Measurements from ENCODE around the gene FBXL20.

FBXL20 gene

GRCh38 chr17:39208136-39208535, 193.3 kb downstream of the FBXL20 start:
- DNase-seq (ENCODE audit: low read depth), result no peak
- no peak overlapping the region for H3K4me3 ChIP-seq (ENCODE audit: low read depth, low read length)
- TF ChIP-seq CTCF (IDR thresholded peaks at IDR 0.05; ENCODE audit: insufficient read depth, low read depth, low read length, missing control alignments), result no peak

GRCh38 chr17:39205112-39205526, 196.3 kb downstream of the FBXL20 start:
- DNase-seq (ENCODE audit: low read depth), result peak; percentile 35
- TF ChIP-seq CTCF (IDR thresholded peaks at IDR 0.05; ENCODE audit: insufficient read depth, low read depth, low read length, missing control alignments), result no peak
- H3K4me3 ChIP-seq (ENCODE audit: low read depth, low read length), result no peak overlapping the region

GRCh38 chr17:39204245-39204644, 197.2 kb downstream of the FBXL20 start:
- DNase-seq (ENCODE audit: low read depth), result no peak
- H3K4me3 ChIP-seq (ENCODE audit: low read depth, low read length), result no peak overlapping the region
- no peak for TF ChIP-seq CTCF (IDR thresholded peaks at IDR 0.05; ENCODE audit: insufficient read depth, low read depth, low read length, missing control alignments)

Measured in GM12865 (cell line).